T-helper 1 cell (primary cell): ENCODE data around the gene ADGRV1.
A peak's percentile ranks its signal among the peaks of the same experiment; 100 is the strongest.

Experiments
- DNase-seq, 5 donors: peaks; one replicate each; pipeline ENCODE4 v3.0.0-alpha.2; 2012 to 2020

ADGRV1 gene

GRCh38 chr5:91180506-91180905 lies 621.9 kb downstream of the ADGRV1 start:
- DNase-seq: no peak

DNA sequence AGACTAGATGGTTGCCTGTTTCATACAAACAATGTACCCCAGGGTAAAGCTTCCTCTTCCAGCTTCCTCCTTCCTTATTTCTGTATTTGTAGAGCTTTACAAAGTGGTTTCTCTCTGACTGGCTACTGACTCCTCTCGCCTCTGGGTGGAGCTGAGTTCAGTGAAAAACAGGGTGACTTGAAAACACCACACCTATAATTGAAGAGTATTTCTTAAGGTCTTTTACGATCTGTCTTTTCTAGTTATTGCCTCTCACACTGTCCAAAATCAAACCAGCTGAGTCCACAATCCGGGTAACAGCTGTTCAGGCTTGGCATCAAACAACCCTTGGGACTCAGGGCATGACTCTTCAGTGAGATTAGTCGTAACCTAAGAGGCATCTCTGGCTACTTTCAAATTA lies 624.2 kb downstream of the ADGRV1 start:
- peak in 1 of 5 donors; percentile 24 for DNase-seq

- DNase-seq: no peak
Measured at GRCh38 chr5:91183743-91184142, 625.1 kb downstream of the ADGRV1 start.

DNA sequence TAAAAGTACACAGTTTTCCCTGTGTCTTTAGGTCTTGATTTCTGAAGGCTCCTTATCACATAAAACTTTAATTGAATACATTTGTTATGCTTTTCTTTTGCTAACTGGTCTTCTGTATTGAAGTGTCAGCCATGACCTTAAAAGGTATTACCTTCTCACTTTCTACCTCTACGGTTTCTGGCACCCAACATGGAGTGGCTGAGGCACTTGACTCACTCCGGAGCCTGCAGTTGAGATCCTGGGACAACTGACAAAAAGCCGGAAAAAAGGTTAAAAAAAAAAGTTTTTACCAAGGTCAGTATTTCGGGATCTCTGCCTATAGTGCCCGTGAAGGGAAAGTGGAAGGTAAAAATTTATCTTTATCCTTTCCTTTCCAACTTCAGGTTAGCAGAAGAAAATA lies 627.5 kb downstream of the ADGRV1 start:
- DNase-seq: no peak

GRCh38 chr5:91187032-91187431 lies 628.4 kb downstream of the ADGRV1 start:
- no peak for DNase-seq

DNA sequence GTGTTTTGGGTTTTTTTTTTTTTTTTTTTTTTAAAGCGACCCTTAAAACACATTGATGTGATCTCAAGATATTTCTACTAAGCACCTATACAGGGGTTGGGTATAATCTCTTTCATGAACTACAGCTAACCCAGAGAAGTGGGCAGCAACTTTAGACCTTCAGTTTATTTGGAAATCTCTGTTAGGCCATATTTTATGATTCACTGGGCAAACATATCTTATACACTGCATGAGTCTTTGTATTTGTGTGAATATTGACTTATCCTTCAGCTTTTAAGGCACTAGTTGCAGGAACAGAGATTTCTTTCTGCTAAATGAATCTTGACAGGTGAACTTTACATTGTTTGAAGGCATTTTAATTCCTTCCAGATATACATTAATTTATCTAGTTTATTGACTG lies 630.2 kb downstream of the ADGRV1 start:
- DNase-seq: no peak

GRCh38 chr5:91189480-91190313 lies 631.1 kb downstream of the ADGRV1 start:
- no peak for DNase-seq

- no peak for DNase-seq
Measured at GRCh38 chr5:91190314-91190690, 631.7 kb downstream of the ADGRV1 start.

- no peak for DNase-seq
Measured at GRCh38 chr5:91194824-91195381, 636.3 kb downstream of the ADGRV1 start.

- DNase-seq: no peak
Measured at GRCh38 chr5:91200692-91201091, 642.1 kb downstream of the ADGRV1 start.

DNA sequence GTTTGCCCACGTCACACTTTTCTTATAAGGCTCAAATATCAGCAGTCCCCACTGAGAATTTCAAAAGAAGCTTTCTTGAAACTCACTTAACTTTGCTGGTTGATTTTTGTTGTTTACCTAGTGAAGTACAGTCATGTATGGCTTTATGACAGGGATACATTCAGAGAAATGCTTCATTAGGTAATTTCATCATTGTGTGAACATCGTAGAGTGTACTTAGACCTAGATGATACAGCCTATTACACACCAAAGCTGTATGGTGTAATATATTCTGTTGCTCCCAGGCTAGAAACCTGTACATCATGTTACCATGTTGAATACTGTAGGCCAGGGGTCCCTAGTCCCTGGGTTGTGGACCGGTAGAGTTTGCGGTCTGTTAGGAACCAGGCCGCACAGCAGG lies 647.5 kb downstream of the ADGRV1 start:
- DNase-seq: no peak

DNA sequence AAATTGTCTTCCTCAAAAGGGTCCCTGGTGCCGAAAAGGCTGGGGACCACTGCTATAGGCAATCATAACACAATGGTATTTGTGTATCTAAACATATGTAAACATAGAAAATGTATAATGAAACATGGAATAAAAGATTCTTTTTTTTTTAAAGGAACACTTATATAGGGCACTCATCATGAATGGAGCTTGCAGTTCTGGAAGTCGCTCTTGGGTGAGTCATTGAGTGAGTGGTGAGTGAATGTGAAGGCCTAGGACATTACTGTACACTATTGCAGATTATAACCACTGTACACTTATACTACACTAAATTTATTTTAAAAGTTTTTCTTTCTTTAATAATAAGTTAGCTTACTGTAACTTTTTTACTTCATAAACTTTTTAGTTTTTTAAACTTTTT lies 648.1 kb downstream of the ADGRV1 start:
- no peak for DNase-seq

DNA sequence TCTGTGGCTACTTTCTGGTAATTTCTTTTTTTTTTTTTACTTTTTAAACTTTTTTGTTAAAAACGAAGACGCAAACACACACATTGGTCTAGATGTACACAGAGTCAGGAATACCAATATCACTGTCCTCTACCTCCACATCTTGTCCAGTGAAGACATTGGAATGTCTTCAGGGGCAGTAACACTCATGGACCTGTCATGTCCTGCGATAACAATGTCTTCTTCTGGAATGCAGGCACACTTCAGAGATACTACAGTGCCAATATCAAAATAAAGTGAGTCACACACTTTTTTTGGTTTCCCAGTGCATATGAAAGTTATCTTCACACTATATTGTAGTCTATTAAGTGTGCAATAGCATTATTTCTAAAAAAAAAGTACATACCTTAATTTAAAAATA lies 648.7 kb downstream of the ADGRV1 start:
- no peak for DNase-seq

DNA sequence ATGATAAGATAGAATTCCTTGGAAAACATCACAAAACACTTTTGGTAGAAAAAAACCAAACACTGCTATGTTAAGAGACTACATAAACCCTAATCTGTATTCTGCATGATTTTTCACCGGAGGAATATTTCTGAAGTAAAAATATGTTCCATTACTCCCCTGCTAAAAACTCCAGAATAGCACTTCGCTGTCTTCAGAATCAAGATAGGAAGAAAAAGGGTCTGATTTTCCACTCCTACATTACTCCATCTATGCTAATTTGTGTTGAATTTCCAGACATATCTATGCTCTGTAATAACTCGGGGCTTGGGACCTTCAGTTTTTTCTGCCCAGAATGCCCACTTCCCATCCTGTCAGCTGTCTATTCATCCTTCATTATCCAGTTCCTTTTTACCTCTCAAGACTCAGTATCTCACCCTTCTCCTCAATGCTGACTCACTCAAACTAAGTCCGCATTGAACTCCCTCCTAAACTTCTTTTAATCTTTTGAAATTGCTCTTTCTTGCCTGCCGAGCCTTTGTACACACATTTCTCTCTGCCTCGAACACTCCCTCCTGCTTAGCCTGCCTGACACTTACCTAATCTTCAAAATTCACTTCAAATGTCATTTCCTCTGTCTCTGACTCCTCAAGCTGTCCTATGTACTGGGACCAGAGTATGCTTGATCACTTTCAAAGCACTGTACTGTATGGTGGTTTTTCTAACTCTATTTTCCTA lies 653.6 kb downstream of the ADGRV1 start:
- no peak for DNase-seq

GRCh38 chr5:91212714-91213092 lies 654.1 kb downstream of the ADGRV1 start:
- no peak for DNase-seq
